Measurements from ENCODE around the gene USF3. TPM values are rescaled to one million over a fixed set of nuclear protein-coding genes. Genes with fewer than 3 reads are reported as not detected.

Gene USF3
- total and polyA plus RNA-seq, 2 of the 8 experiments (the other 6 are each of a cell fraction or from before 2014, with no cell fraction given) = 9.6 to 18.5 TPM

GRCh38 chr3:113696658-113697499, 437 bp upstream of the USF3 start (continued):
- TF ChIP-seq E2F6 (IDR thresholded peaks at IDR 0.05) = 0 out of 2 replicates have a peak, but pooled peaks have one; percentile 30
- TF ChIP-seq CHD2 (IDR thresholded peaks at IDR 0.05; ENCODE audit: low read length) = peak; percentile 89
- TF ChIP-seq POU5F1 (IDR thresholded peaks at IDR 0.05; ENCODE audit: low read depth, low read length) = no peak
- TF ChIP-seq EP300 (IDR thresholded peaks at IDR 0.05; ENCODE audit: borderline replicate concordance in 1 of 2, low read depth in 2 of 2, low read length in 2 of 2) = no peak
- TF ChIP-seq YY1 (IDR thresholded peaks at IDR 0.05; ENCODE audit: low read depth, low read length) = no peak
- TF ChIP-seq POLR2A (IDR thresholded peaks at IDR 0.05; ENCODE audit: control extremely low read depth in 1 of 2, low read depth in 2 of 2, low read length in 2 of 2) = no peak
- TF ChIP-seq TCF12 (IDR thresholded peaks at IDR 0.05; ENCODE audit: low read depth, low read length) = no peak
- no peak for TF ChIP-seq JUND (IDR thresholded peaks at IDR 0.05; ENCODE audit: low read length)
- TF ChIP-seq SP2 (IDR thresholded peaks at IDR 0.05; ENCODE audit: low read length) = peak; percentile 70
- TF ChIP-seq HDAC2 (IDR thresholded peaks at IDR 0.05; ENCODE audit: borderline replicate concordance in 1 of 2, low read depth in 2 of 2, low read length in 2 of 2) = peak in 1 of 2 experiments; percentile 74; a peak in 1 of 4 replicates
- TF ChIP-seq KDM1A (IDR thresholded peaks at IDR 0.05; ENCODE audit: borderline replicate concordance, low read length) = no peak
- TF ChIP-seq SIX5 (IDR thresholded peaks at IDR 0.05; ENCODE audit: low read depth, low read length) = no peak
- TF ChIP-seq FOSL1 (IDR thresholded peaks at IDR 0.05; ENCODE audit: insufficient read depth, low read depth, low read length) = no peak
- TF ChIP-seq BCL11A (IDR thresholded peaks at IDR 0.05; ENCODE audit: low read depth in 2 of 2, low read length in 2 of 2) = no peak
- no peak for TF ChIP-seq MAFK (IDR thresholded peaks at IDR 0.05; ENCODE audit: low read depth, low read length)
- TF ChIP-seq SUZ12 (IDR thresholded peaks at IDR 0.05; ENCODE audit: low read length) = no peak
- TF ChIP-seq GTF2F1 (IDR thresholded peaks at IDR 0.05; ENCODE audit: borderline replicate concordance, low read depth, low read length) = no peak
- TF ChIP-seq ZNF274 (IDR thresholded peaks at IDR 0.05; ENCODE audit: borderline replicate concordance, extremely low read depth, low read length) = no peak
- TF ChIP-seq SP1 (IDR thresholded peaks at IDR 0.05; ENCODE audit: low read depth, low read length) = peak; percentile 95
- TF ChIP-seq CTCF (IDR thresholded peaks at IDR 0.05; ENCODE audit: control extremely low read depth in 1 of 3, insufficient read depth in 1 of 3, low read depth in 1 of 3, low read length in 3 of 3) = peak in 1 of 3 experiments; percentile 15; a peak in 1 of 4 replicates
- TF ChIP-seq MAX (IDR thresholded peaks at IDR 0.05) = no peak; the same call in 1 of the 2 replicates

Data from H1 (cell line).